DMS153 treated with DMSO at 0.1 percent for 48 hours (cell line): ENCODE results near the gene OLIG1.

Source experiments
- DNase-seq: peaks from one replicate; lab custom pipeline; 2025; ENCODE audit not compliant: unreplicated experiment; lab: John Stamatoyannopoulos, UW

Gene OLIG1

GRCh38 chr21:33030633-33031032 is 39.3 kb upstream of the OLIG1 start:
- no peak for DNase-seq

GRCh38 chr21:33031152-33031911 is 38.6 kb upstream of the OLIG1 start:
- no peak for DNase-seq

GRCh38 chr21:33032434-33033047 is 37.4 kb upstream of the OLIG1 start:
- DNase-seq, result no peak

GRCh38 chr21:33033094-33033951 is 36.6 kb upstream of the OLIG1 start:
- DNase-seq, result no peak

- DNase-seq, result no peak
These were observed 36.0 kb upstream of the OLIG1 start for GRCh38 chr21:33033961-33034413.

DNA sequence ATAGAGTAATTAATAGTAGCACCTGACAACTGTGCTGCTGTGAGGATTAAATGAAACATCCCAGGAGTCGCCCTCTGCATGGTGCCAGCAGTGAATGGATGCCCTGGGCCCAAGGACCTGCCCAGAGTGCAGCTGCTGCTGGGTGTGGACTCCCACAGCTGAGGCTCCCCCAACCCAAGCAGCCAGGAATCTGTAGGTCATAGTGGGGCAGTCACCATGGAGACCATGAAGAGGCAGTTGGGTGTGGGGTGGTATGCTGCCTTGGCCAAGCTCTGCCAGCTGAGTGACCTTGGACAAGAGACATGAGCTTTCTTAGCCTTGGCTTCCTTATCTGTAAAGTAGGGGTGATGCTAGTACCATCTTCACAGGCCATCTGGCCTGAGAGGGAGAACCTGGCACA is 34.8 kb upstream of the OLIG1 start:
- no peak for DNase-seq

GRCh38 chr21:33036430-33037162 is 33.3 kb upstream of the OLIG1 start:
- DNase-seq, result no peak

DNA sequence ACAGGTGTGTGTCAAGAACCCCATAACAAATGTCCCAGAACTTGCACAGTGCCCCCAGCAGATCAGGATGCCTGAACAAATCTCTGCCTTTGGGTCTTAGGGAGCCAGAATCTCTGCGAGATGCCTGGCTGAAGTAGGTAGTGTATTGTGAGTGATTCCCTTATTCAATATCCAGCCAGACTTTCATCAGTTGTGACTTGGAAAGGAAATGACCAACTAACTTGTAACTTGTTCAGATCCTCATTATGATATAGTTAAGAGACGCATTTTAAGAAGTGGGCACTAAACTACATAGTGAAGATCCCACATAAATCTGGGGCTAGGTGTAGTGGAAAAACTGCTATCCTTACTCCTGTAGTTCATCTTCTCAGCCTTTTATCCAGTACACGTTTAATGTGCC is 32.4 kb upstream of the OLIG1 start:
- no peak for DNase-seq

DNA sequence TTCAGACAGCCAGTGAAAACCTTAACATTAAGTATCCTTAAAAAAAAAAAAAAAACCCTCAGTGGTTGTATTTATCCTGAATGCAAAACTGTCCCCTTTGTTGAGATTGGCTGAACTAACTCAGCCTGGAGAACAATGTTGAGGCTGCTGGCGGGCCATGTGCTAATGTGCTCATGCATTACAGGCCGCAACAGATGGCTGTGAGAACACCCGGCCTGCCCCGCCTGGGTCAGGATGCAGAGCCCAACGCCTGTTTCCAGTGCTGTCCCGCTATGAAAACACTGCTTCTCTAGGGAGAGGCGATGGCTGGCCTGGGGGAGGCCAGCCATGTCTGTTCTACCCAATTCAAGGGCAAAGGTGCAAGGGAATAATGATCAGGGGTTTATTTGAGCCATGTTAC is 30.4 kb upstream of the OLIG1 start:
- DNase-seq, result no peak

- no peak for DNase-seq
These were observed 29.7 kb upstream of the OLIG1 start for GRCh38 chr21:33040215-33040614.

DNA sequence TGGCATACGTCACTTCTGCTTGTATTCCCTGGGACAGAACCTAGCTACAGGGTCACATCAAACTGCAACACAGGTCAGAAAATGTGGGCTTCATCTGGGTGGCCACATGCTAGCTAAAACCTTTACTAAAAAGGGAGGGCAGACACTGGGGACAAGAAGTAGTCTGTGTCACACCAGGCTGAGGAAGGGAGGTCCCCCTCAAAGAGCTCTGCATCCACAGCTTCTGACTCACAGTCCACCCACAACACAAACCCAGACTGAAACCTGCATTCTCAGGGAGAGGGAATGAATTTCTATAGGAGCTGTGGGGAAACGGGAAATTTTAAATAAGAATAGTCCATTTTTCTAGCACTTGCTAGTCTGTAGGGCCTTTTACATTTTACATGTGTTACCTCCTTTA is 28.0 kb upstream of the OLIG1 start:
- no peak for DNase-seq

DNA sequence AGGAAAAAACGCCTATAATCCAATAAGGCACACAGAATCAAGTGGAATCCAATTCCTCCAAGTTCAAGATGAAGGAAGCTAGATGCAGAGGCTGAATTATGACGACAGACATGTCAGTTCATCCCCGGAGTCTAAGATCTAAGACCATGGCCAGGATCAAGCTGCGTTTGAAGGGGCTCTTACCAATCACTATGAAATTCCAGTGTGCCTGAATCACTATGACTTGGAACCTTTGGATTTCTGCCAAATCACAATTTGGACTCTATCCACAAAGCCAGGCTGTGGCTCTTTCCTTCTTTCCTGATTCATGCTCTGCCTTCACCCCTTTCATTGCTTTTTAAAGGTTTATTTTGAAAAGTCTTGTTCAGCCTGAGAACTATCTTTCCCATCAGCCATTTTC is 27.1 kb upstream of the OLIG1 start:
- DNase-seq, result no peak

DNA sequence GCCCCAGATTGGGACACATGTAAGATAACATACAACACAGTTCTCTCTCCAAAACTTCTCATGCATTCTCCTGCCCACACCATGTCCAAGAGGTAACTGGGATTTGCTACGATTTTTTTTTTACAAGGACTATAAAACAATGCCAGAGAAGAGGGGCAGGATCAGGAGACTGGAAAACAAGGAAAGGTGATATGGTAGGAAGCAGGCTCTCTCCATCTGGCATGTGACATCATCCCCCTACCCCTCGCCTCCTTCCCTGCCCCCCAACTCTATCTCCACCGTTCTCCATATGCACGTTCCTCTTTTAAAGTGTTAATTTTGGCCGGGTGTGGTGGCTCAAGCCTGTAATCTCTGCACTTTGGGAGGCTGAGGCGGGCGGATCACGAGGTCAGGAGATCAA is 23.5 kb upstream of the OLIG1 start:
- DNase-seq, result no peak

- DNase-seq, result no peak
These were observed 22.7 kb upstream of the OLIG1 start for GRCh38 chr21:33047231-33047630.

DNA sequence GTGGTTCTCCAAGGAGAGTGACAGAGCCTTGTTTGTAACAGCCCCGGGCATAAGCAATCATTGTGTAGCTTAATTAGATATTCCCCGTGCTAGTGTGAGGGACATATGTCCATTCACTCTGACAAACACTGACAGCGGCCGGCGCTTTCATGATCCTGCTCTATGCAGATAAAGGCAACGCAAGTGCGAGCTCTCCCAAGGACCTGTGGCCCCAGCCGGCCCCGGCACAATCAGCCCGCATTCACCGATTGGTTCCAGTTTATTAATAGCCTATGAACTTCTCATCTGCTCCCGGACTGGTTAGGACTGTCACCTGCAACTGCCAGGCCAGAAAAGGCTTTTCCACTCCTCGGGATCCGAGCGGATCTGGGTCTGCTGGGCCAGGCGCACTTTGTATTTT is 18.0 kb upstream of the OLIG1 start:
- no peak for DNase-seq

GRCh38 chr21:33053951-33054350 is 16.0 kb upstream of the OLIG1 start:
- no peak for DNase-seq

DNA sequence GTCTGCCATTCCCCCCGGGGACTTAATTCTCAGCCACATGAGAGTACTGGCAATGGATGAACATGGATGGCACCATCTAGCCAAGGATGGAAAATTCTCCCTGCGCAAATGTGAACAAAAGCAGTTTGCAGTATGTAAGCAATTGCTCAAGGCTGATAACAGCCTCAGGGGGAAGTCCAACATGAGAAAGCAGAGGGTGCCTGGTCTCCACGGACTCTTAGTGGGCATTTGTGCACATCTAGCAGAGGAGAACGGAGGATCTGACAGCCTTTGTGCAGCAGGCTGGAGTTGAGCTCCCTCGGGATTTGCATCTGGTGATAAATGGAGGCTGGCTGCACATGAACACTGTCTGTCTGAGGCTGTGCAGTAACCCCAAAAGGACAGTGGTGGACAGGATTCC is 13.9 kb upstream of the OLIG1 start:
- no peak for DNase-seq

GRCh38 chr21:33057385-33057940 is 12.5 kb upstream of the OLIG1 start:
- no peak for DNase-seq

DNA sequence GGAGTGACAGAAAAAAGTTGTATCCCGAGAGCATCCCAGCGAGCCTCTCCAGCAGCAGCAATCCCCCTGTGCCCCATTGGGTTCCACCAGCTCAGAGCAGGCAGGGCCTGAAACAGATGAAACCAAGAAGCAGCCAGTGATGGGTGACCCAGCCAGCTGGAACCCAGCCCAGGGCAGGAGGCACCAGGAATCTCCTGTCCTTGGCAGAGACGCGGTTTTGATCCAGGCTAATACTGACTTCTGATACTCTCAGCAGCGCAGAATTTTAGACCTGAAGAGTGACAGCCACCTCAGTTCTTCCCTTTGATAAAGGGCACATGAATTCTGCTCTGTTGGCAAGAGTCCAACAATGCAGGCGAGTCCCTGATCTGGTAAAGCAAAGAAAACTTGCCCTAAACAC is 11.4 kb upstream of the OLIG1 start:
- DNase-seq, result no peak

- no peak for DNase-seq
These were observed 11.0 kb upstream of the OLIG1 start for GRCh38 chr21:33058957-33059356.

DNA sequence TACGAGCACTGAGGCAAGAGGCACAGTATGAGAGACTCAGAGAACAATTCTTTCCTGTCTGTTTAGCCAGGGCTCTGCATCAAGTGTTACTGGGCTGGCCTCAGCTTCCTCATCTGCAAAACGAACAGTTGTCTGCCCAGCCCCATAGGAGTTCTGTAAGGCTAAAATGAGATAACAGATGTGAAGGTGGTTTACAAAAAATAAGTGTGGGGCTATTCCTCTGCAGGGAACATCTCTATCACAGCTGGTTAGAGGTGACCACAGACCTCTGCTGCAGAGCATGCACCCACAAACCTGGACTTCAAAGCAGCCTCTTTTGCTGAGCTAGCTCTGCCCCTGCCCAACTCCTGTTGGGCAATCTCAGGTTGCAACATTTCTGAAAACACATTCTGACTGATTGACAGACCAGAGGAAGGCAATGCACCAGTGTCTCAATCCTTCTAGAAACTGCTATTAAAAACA is 10.5 kb upstream of the OLIG1 start:
- DNase-seq, result no peak
